ENCODE measurements around the gene FGFBP2.

FGFBP2 gene

DNA sequence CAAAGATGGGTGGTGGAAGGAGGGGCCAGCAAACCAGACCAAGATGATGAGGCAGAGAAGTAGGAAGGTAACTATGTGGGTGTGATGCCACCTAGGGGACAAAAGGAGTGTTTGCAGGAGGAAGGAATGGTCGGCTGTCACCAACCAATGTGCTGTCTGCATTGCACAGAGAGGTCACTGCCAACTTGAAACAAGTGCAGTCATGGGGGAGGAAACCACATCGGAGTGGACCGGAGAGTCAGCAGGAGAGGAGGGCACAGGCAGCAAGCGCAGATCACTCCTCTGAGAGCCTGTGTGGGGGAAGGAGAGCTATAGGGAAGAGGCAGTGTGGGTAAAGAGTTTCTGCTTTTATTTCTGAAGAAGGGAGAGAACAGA, 38.5 kb upstream of the FGFBP2 start:
- TF ChIP-seq, protein P1, sequence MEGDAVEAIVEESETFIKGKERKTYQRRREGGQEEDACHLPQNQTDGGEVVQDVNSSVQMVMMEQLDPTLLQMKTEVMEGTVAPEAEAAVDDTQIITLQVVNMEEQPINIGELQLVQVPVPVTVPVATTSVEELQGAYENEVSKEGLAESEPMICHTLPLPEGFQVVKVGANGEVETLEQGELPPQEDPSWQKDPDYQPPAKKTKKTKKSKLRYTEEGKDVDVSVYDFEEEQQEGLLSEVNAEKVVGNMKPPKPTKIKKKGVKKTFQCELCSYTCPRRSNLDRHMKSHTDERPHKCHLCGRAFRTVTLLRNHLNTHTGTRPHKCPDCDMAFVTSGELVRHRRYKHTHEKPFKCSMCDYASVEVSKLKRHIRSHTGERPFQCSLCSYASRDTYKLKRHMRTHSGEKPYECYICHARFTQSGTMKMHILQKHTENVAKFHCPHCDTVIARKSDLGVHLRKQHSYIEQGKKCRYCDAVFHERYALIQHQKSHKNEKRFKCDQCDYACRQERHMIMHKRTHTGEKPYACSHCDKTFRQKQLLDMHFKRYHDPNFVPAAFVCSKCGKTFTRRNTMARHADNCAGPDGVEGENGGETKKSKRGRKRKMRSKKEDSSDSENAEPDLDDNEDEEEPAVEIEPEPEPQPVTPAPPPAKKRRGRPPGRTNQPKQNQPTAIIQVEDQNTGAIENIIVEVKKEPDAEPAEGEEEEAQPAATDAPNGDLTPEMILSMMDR (conservative IDR thresholded peaks at IDR 0.05; ENCODE audit: low read length), result peak; percentile 93
- H3K4me3 ChIP-seq (ENCODE audit: low read length), result no peak overlapping the region
- DNase-seq (ENCODE audit: low read depth), result peak; percentile 64

DNA sequence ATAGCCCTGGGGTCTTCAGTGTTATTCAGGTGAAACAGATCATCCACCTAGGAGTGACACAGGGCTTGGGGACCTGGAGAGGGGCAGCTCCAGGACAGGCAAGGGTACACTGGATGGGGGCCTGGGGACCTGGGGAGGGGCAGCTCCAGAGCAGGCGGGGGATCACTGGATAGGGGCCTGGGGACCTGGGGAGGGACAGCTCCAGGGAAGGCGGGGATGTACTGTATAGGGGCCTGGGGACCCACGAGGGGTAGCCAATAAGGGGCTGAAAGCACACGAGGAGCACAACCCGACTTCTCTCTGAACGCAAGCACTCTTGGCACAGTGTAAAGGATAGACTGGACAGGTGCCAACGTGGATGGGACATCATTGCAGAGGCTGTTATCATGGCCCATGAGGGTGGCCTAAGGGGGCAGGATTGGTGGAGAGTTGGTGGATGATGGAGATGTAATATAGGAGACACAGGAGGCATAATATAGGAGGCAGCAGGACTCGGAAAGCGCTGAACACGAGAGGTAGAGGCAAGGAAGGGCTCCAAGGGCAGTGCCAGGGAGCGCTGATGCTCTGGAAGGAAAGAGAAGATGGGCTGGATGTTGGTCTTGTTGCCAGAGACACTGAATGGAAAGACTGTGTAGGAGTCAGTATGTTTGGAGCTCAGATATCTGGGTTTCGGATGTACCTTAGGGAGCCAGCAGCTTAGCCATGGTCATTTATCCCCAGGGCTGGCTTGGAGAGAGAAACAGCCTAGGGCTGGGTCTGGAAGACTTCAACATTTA, 37.9 kb upstream of the FGFBP2 start:
- TF ChIP-seq, protein P1 (conservative IDR thresholded peaks at IDR 0.05; ENCODE audit: low read length), result no peak
- no peak overlapping the region for H3K4me3 ChIP-seq (ENCODE audit: low read length)
- DNase-seq (ENCODE audit: low read depth), result no peak

DNA sequence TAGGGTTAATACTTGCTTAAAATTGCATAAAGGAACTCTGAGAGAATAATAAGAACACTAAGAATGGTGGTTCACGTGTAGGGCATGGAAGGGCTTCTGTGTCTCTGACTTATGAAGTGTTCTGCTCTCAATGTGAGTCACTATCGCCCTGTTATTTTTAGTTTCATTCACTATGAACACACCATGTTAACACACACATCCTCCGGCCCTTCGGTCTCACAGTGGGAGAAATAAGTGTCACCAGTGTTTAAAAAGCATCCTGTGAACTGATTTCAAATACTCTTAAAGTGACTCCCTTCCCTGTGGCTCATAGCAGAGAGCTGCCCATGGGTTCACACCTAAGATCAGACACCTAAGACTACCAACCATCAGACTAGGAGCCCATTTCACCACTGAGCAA, 33.8 kb upstream of the FGFBP2 start:
- H3K4me3 ChIP-seq (ENCODE audit: low read length), result no peak overlapping the region
- TF ChIP-seq, protein P1 (conservative IDR thresholded peaks at IDR 0.05; ENCODE audit: low read length), result no peak
- DNase-seq (ENCODE audit: low read depth), result no peak

DNA sequence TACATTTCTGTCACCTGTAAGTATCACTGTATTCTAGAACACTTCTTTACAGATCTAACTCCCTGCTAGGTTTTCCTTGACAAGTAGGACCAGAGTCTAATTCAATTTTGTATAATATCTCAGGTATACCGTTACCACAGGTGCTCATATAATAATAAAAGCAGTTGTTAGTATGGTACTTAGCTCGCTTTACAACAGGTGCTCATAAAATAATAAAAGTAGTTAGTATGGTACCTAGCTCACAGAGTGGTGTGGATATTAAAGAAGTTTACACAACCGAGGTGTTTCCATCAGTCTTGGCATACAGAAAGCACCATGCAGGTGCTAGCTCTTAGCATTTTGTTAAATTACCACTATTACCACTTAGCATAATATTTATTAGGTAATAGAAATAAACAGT, 32.9 kb upstream of the FGFBP2 start:
- no peak for DNase-seq (ENCODE audit: low read depth)
- no peak overlapping the region for H3K4me3 ChIP-seq (ENCODE audit: low read length)
- TF ChIP-seq, protein P1 (conservative IDR thresholded peaks at IDR 0.05; ENCODE audit: low read length), result no peak

DNA sequence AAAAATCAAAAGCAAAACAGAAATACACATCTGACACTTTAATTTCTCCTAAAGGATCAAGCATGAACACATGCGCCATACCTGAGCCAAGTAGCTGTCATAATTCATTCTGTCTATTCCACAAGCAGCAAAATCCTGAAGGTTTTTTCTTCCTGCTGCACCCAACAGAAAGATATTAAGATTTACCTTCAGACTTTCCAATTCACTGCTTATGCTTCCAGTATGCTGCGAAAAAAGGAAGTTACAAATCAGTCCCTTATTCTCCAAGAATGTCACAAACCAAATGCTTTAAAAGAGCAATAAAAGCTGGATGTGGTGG, 29.2 kb upstream of the FGFBP2 start:
- TF ChIP-seq, protein P1 (conservative IDR thresholded peaks at IDR 0.05; ENCODE audit: low read length), result no peak
- no peak overlapping the region for H3K4me3 ChIP-seq (ENCODE audit: low read length)
- DNase-seq (ENCODE audit: low read depth), result no peak

DNA sequence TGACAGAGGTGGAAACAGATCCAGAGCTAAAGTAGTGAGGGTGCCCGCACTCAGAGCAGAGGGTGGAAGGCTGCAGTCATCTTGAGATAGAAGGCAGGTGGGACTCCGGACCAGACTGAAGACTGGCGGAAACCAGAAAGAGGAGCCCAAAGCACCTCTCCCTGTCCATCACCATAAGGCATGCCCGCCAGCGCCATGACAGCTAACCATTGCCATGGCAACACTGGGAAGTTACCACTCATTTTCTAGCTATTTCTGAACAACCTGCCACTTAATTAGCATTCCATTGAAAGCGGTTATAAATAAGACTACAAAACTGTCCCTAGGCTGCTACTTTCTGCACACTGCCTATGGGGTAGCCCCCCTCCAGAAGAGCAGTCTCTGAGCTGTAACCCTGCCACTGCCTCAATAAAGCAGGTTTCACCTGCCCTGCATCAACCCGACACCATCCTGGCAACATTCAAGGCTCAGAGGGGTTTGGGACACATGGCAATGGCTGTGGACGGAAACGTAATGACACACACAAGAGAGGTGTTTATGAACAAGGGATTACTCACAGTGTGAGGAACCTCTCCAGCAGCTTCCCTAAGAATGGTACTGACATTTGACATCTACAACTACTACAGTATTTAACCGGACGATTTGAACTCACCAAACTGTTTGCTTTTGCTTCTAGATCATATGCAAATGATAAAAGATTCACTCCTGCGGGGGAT, 27.8 kb upstream of the FGFBP2 start:
- no peak overlapping the region for H3K4me3 ChIP-seq (ENCODE audit: low read length)
- no peak for DNase-seq (ENCODE audit: low read depth)
- TF ChIP-seq, protein P1 (conservative IDR thresholded peaks at IDR 0.05; ENCODE audit: low read length), result no peak

DNA sequence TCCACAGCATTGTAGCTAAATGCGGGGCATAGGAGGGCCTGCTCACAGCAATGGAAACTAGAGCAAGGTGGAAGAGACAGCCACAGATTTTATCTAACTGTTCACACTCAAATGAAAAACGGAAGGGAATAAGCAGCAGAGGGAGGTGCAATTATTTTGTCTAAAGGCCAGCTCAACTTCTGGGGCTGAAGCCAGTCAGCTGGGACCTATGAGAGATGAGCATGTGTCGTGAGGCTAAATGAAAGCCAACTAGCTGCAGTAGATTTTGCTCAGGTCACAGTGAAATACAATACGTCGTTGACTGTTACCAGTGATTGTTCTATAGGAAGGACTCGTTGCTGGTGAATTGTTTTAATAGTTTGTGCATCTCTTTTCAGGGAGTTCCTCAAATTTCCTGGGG, 26.4 kb upstream of the FGFBP2 start:
- TF ChIP-seq, protein P1 (conservative IDR thresholded peaks at IDR 0.05; ENCODE audit: low read length), result no peak
- H3K4me3 ChIP-seq (ENCODE audit: low read length), result no peak overlapping the region
- no peak for DNase-seq (ENCODE audit: low read depth)
